GM18526 (cell line): ENCODE data around the gene RGS7.

Source experiments
- POLR2A ChIP-seq: IDR thresholded peaks from 3 replicates; pipeline ENCODE4 v1.6.1; 2011; ENCODE audit not compliant: insufficient read length; ENCODE audit errors: extremely low read depth

RGS7 gene

DNA sequence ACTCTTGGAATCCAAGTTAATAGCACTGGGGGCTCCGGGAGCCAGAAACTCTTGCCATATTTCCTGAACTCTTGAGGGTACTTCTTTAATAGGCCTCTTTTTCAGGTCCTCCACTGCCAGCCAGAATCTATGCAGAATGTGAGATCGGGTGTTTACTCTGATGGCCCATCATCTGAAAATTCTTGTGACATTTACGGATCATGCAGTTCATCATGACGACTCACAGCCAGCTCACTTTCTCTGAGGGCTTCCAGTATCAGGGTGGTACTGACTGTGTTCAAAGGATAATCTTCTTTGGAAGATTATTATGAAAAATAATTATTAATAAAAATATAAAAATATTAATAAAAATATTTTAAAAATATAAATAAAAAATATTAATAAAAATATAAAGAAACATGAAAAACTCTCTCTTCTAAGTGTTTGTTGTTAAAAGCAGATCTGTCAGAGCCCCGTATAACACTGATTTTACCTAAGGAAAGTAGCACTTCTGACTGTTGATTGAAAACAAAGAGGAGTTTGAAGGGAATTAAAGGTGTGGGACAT is 550.7 kb downstream of the RGS7 start:
- TF ChIP-seq POLR2A: no peak

DNA sequence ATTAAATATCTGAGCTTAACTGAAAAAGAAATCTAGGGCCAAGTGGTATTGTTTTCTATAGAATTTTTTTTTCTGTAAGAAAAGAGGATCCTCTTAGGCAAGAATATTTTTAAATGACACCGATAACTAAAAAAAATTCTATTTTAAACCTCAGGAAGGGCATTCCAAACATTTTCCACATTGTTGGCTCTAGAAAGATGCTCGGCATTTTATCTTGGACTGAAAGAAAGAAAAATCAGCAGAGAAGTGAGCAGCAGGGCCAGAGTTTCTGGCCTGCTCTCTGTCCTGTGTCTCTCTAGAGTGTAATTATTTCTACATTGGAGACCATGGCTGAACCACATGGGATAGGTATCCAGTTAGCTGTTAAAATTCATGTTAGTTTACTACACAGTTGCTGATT is 552.5 kb downstream of the RGS7 start:
- TF ChIP-seq POLR2A: no peak

DNA sequence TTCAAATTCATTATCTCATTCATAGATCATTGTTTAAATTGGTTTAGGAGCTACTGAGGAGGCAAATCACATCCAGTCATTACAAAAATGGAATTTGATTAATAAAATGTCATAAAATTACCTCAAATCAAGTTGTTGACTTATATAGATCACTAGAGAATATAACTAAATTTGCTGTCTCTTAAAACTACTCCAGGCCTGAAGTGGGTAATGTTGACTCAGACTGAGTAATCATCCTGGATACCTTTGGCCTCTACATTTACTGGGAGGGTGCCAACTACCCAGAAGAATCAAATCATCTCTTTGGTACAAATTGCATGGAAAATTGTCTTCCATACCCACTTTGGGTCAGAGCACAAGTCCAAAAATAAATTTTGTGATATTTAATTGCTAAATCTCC is 553.9 kb downstream of the RGS7 start:
- no peak for TF ChIP-seq POLR2A

DNA sequence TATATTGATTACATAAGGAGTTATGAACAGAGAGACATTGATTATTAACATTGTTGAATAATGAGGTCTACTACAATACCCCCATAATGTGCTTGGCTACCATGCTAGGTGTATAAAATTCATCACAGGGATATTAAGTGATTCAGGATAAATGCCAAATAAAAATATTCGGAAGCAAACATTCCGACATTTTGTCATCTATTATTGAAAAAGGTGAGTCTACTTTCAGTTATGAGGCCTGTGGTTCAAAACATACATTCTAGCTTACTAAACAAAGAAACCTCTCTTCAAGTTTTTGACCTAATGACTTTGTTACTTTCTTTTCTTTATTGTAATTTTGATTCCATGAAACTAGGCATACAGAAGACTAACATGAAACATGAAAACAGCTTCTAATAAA is 554.7 kb downstream of the RGS7 start:
- TF ChIP-seq POLR2A: no peak

DNA sequence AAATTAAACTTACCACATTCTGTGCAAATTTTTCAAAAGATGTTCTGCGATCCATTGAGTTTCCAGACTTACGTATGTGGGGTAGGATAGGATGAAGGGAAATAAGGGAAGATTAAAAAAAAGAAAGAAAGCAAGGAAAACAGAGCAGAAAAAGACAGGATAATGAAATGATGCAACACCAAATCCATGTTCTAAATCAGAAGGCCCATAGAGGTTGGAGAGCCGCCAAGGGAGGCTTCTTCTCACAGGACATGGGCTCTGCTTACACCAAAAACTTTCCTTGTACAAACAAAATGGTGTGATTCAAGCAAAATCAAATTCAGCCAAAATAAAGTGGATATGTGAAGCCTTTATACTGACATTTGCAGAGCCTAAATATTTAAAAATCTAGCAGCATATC is 555.6 kb downstream of the RGS7 start:
- TF ChIP-seq POLR2A: no peak

DNA sequence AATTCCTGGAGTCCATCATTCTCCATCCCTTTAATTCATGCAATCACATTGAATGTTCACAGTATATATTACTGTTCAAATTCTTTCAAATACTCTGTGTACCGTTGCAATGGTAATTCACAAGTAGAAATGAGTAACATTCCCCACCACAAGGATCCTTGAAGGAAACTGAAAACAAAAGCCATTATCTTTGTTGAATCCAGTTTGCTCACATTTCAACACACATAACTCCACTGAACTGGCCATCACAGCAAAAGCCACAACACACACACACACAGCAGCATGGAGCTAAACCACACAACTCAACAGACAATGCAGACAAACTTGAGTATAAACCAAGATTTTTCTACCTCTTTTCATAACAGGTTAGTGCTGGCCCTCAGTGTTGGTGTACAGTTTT is 556.7 kb downstream of the RGS7 start:
- no peak for TF ChIP-seq POLR2A

DNA sequence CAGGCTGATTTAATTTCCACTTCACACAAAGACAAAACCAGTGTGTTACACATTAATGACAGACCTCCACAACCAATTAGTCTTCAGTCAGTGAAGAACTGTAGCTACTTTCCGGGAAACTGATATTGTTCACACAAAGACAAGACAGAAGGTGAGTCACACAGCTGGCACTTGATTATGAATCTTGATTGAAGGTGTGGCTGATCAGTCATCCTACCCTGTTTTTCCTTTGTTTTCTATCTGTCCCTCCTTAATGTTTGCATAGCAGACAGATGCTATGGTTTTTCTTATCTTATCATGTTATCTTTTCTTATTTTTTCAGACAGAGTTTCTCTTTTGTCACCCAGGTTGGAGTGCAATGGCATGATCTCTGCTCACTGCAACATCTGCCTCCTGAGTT is 560.0 kb downstream of the RGS7 start:
- TF ChIP-seq POLR2A: no peak

DNA sequence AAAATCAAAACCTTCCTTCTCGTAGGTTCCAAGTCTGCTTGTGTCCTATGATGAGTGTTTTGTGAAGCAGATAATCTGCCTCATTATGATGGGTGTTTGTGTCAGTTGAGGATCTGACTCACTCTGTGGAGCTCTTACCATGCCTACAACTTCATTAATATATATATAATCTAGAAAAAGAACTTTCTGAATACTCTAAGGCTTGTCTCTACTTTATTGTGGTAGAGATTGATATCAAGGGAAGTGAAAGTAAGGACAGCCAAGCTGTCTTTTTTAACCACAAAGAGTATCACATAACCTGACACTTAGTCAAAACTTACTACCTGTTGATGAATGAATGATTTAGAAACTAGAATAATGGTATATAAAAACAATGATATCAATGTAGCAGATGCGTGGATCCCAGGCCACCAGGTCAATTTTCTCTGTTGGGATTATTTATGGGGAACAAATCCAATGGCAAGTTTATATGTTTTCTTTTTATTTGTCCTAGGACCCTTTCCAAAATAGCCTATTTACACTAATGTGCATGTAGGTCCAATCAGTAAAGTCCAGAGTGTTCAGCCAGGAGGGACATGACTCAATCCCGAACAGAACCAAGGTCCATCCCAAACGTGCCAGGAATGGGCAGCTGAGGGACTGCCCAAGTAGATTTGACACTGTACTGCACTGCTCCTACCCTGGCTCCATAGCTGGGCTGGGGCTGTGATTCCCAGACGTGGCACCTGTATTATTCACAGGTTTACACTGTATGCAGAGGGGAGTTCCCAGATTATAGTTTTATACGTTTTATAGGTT is 562.8 kb downstream of the RGS7 start:
- no peak for TF ChIP-seq POLR2A

DNA sequence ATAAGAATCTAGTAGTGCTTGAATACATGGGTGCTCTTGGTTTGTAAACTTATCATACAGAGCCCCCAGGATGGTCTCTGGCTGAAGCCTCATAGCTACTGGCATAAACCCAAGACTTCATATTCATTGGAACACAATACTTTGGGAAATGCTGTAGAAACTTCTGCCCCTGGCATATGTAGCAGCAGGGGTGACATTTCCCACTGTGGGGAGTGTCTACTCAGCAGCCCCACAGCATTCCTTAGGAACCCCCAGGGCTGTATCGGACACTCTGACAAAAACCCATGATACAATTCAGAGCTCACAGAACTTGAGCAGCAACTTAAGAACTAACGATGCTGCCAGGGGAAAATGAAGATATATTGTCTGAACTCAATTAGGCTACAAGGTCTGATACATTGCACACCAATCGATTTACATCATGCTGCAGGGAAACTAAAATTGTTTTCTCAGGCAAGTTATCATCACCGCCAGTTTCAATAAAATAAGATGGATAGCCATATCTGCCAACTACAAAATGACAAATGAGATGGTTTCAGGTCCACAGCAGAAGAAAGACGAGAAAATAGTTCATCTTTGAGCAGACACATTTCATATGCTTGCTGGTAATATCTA is 564.0 kb downstream of the RGS7 start:
- TF ChIP-seq POLR2A: no peak

DNA sequence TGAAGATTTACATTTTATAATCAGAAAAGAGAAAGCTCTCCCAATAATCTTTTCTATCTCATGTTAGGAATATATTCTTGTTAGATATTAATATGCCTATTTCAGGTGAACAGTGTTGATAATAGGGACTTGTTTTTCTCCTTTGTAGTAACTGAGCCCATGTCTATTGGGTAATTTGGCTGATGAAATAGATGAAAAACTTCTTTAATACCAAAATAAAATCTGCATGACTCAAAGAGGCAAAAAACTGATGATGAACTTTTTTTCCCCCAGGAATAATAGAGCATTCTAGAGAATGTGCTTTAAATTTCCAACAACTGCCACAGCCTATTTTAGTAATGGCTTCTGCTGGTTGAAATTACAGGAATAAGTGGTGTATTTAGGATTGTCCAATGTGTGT is 566.1 kb downstream of the RGS7 start:
- no peak for TF ChIP-seq POLR2A

DNA sequence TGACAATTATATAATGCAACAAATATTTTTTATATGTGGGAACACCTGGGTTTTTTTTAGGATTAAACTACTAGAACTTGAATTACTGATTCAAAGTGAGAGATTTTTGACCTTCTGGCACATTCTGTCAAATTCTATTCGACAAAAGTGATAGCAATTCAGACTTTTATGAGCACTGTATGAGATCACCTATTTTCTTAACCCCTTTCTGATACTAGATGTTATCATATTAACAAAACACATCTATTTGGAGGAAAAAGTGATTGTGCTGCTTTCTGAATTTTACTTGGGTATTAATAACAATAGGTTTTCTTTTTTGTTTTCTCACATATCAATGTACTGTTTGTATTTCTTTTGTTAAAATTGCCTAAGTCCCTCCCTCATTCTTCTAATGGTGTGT is 570.1 kb downstream of the RGS7 start:
- TF ChIP-seq POLR2A: no peak

DNA sequence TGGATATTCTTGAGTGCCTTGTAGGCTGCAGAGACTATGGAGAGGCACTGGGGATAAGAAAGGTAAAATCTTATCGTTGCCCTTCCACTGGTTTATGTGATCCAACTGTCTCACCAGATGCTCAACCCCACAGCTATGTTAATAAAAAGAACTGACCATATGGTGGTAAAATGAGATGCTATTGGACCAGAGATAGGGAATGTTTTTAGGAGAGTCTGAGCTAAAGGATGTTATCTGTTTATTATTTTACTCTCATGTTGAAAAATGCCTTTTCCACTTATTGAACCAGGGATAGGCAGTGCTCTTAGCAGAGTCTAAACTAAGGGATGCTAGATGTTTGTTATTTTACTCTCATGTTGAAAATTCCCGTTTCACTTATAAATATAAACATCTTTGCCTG is 572.2 kb downstream of the RGS7 start:
- no peak for TF ChIP-seq POLR2A

DNA sequence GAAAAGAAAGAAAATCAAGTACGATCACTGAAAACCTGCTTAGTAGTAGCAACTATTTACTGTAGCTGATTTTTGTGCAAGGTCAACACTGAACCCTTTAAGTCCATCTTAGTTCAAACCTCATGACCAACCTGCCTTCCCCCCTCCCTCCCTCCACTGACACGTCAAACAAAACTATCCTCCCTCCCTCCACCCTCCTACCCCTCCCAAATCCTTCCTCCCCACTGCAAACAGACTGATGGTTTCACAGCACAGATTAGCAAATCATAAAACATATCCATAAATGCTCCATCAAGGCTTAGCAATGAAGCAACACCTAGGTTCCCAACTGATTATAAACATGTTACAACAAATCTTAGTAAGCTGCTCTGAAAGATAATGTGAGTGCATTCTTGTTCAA is 580.8 kb downstream of the RGS7 start:
- no peak for TF ChIP-seq POLR2A

DNA sequence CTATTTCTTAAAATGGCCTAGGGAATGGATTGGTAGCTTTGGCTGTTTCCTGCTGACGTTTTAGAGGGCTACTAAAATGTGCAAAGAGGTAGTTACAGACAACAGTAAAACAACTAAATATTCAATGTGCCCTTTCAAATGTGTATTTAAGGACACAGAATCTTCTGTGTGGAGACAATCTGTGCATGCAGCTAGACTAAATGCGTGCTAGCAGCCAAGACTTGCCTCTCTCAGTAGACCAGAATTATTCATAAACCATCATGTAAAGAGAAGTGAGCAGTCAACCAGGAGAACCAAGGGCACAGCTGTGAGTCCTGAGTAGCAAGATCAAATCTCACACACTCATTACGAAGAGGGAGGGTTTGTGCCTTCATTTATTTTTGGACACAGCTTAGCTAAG is 584.9 kb downstream of the RGS7 start:
- no peak for TF ChIP-seq POLR2A

DNA sequence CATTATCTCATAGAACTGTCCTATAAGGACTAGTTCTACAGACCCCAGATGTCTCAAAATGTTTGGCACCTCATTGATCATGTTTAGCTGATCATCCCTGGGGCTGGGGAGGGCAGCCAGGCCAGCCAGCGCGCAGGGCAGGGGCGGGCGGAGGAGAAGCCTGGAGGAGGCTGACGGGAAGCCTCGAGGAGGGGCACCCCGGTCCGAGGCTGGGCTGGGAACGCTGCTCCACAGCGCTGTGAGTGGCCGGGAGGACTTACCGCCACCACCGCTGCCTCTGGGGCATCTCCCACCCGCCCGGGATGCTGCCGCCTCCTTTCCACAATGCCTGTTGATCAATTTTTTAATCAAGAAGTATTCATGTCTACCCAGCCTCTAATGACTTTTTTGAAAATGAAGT is 585.6 kb downstream of the RGS7 start:
- no peak for TF ChIP-seq POLR2A

DNA sequence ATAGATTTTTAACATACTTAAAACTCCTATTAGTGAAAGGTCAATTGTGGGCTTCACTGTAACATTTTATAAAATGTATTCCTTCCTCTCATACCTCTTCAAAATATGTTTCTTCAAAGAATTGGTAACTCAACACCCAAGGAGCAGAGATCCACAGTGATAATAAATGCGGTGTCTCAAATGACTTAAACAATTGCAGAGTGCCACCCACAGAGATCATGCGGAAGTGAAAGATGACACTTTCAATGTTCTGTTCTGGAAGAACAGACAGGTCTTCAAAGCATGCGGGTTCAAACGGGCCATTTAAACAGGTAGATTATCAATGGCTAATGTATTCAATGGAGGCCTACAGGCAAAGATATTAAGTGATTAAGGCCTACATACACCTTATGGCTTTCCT is 588.0 kb downstream of the RGS7 start:
- TF ChIP-seq POLR2A: no peak

DNA sequence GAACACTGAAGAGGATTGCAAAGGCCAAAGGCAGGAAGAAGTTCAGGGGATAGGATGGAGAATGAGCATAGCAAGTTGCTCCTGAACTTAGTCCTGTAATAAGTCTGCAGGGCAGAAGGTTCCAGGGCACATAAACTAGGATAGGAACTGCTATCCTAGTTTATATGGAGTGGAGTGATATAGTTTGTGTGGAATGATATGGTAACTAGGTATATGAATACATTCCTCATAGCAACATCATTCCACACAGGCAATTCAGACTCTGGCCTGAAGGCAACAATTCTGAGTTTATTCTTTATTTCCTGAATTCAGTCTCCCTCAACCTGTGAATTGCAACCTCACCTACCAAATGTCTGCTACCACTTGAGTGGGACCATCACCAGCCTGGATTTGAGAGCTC is 590.2 kb downstream of the RGS7 start:
- no peak for TF ChIP-seq POLR2A
